IPS-15b (cell line): ENCODE results near the gene PLS1.

Experiments
- H3K27me3 ChIP-seq: one replicate; pipeline ENCODE4 v1.6.1; 2013; ENCODE audit warnings: low read length; ENCODE audit not compliant: control insufficient read depth, insufficient read depth
- H3K36me3 ChIP-seq: one replicate; pipeline ENCODE4 v1.6.1; 2013; ENCODE audit warnings: low read length; ENCODE audit not compliant: control insufficient read depth, insufficient read depth
- H3K4me1 ChIP-seq: one replicate; pipeline ENCODE4 v1.6.1; 2013; ENCODE audit warnings: mild to moderate bottlenecking, low read length; ENCODE audit not compliant: control insufficient read depth, insufficient read depth
- H3K4me3 ChIP-seq: one replicate; pipeline ENCODE4 v1.5.1; 2013; ENCODE audit warnings: low read depth, low read length
- H3K9ac ChIP-seq: one replicate; pipeline ENCODE4 v1.6.1; 2013; ENCODE audit warnings: low read depth, mild to moderate bottlenecking, low read length
- H3K9me3 ChIP-seq: one replicate; pipeline ENCODE4 v1.6.1; 2013; ENCODE audit warnings: mild to moderate bottlenecking, low read length; ENCODE audit not compliant: control insufficient read depth, insufficient read depth

PLS1 gene

GRCh38 chr3:142646020-142646785 lies 50.0 kb downstream of the PLS1 start:
- H3K9me3 ChIP-seq = no peaks in the 10 kb centered on the region
- H3K36me3 ChIP-seq = no peaks in the 10 kb centered on the region
- no peak overlapping the region for H3K9ac ChIP-seq
- no peaks in the 10 kb centered on the region for H3K27me3 ChIP-seq
- H3K4me1 ChIP-seq = peaks cover 11% of the 10 kb centered on the region
- H3K4me3 ChIP-seq = no peak overlapping the region

DNA sequence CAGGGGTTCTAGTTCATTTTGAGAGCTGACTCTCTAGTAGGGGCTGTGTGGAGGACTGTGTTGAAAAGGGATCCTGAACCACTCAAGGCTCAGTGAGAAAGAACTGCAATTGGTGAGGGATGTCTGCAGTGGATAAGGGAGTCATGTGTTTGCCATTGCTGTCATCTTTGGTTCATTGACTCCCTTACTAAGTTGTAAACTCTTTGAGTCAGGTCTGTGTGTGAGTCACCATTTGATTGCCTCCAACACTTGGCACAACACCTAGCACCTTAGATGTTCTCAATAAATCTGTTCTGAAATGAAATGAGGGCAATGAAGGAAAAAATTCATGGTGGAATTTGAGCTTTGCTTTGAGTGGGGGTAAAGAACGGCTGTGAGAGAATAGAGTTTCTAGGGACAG lies 51.7 kb downstream of the PLS1 start:
- no peak overlapping the region for H3K9ac ChIP-seq
- no peaks in the 10 kb centered on the region for H3K27me3 ChIP-seq
- no peak overlapping the region for H3K4me3 ChIP-seq
- H3K4me1 ChIP-seq = peaks cover 11% of the 10 kb centered on the region
- no peaks in the 10 kb centered on the region for H3K9me3 ChIP-seq
- H3K36me3 ChIP-seq = no peaks in the 10 kb centered on the region

DNA sequence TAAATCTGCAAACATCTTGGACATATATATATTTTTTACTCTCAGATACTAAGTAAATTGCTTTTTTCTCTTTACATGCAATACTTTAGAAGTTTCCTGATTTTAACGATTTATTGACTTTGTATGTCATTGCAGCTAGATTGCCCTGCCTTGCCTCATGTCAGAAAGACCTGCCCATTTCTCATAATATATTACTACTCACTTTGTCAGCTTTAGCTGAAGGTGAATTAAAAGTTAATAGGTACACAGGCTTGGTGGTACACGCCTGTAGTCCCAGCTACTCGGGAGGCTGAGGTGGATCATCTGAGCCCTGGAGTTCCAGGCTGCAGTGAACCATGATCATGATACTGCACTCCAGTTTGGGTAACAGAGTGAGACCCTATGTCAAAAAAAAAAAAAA lies 52.8 kb downstream of the PLS1 start:
- Histone ChIP-seq H3K36me3 (no peaks in the 10 kb centered on the region), H3K9me3 (no peaks in the 10 kb centered on the region)

GRCh38 chr3:142650001-142650693 lies 54.0 kb downstream of the PLS1 start:
- no peaks in the 10 kb centered on the region for H3K36me3 ChIP-seq
- no peak overlapping the region for H3K9ac ChIP-seq
- no peaks in the 10 kb centered on the region for H3K9me3 ChIP-seq
- no peak overlapping the region for H3K4me3 ChIP-seq
- no peaks in the 10 kb centered on the region for H3K27me3 ChIP-seq
- H3K4me1 ChIP-seq = peaks cover 5% of the 10 kb centered on the region

More for the DNA sequence above, 52.8 kb downstream of the PLS1 start:
- Histone ChIP-seq H3K4me1 (peaks cover 5% of the 10 kb centered on the region), H3K27me3 (no peaks in the 10 kb centered on the region), H3K9ac (no peak overlapping the region), H3K4me3 (no peak overlapping the region)

DNA sequence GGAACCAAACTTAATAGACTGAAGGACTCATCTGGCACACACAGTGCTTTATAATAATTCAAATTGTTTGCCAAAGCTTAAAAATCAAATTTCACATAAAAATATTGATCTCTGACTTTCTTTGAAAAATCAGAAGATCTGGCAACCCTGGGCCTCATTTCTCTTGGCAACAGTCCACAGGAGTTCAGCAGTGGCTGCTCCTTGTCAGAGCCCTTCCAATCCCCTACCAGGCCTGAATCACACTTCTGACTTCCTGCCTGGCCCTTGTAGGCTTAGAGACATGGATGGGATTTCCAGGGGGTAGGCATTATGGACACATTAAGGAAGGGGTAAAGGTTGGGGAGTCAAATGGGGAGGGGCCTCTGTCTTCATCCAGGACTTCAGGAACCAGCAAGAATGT lies 55.5 kb downstream of the PLS1 start:
- Histone ChIP-seq H3K4me1 (peaks cover 2% of the 10 kb centered on the region), H3K36me3 (no peaks in the 10 kb centered on the region), H3K4me3 (no peak overlapping the region), H3K9me3 (no peaks in the 10 kb centered on the region), H3K9ac (no peak overlapping the region), H3K27me3 (no peaks in the 10 kb centered on the region)

- no peaks in the 10 kb centered on the region for H3K9me3 ChIP-seq
- no peaks in the 10 kb centered on the region for H3K27me3 ChIP-seq
- H3K4me1 ChIP-seq = peaks cover 2% of the 10 kb centered on the region
- H3K4me3 ChIP-seq = no peak overlapping the region
- no peak overlapping the region for H3K9ac ChIP-seq
- H3K36me3 ChIP-seq = no peaks in the 10 kb centered on the region
Measured at GRCh38 chr3:142652826-142653292, 56.7 kb downstream of the PLS1 start.

DNA sequence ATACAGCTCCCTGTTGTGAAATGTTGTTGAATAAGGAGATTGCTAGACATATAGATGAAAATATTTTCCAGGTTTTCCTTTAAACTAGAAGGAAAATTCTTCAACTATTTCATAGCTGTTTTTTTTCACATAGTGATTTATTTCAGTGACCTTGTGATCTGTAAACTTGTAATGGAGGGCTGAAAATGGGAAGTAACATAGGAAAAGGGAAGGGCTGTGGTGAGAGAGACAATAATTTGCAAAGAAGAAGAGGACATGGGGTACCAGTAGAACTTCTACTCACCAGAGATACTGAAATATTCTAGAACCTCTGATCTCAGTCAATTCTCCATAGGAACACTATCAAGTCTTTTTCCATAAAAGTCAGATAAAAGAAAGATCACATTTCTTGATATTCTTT lies 60.4 kb downstream of the PLS1 start:
- peaks cover 2% of the 10 kb centered on the region for H3K4me1 ChIP-seq
- no peaks in the 10 kb centered on the region for H3K9me3 ChIP-seq
- no peak overlapping the region for H3K4me3 ChIP-seq
- H3K36me3 ChIP-seq = no peaks in the 10 kb centered on the region
- H3K27me3 ChIP-seq = no peaks in the 10 kb centered on the region
- no peak overlapping the region for H3K9ac ChIP-seq

GRCh38 chr3:142657033-142657432 lies 60.8 kb downstream of the PLS1 start:
- no peaks in the 10 kb centered on the region for H3K36me3 ChIP-seq

GRCh38 chr3:142660383-142660782 lies 64.2 kb downstream of the PLS1 start:
- Histone ChIP-seq H3K27me3 (no peaks in the 10 kb centered on the region), H3K4me1 (peaks cover 10% of the 10 kb centered on the region), H3K9me3 (no peaks in the 10 kb centered on the region), H3K4me3 (no peak overlapping the region), H3K9ac (no peak overlapping the region), H3K36me3 (no peaks in the 10 kb centered on the region)

More at GRCh38 chr3:142657033-142657432, 60.8 kb downstream of the PLS1 start:
- Histone ChIP-seq H3K4me3 (no peak overlapping the region), H3K9ac (no peak overlapping the region), H3K9me3 (no peaks in the 10 kb centered on the region), H3K27me3 (no peaks in the 10 kb centered on the region), H3K4me1 (peaks cover 2% of the 10 kb centered on the region)

DNA sequence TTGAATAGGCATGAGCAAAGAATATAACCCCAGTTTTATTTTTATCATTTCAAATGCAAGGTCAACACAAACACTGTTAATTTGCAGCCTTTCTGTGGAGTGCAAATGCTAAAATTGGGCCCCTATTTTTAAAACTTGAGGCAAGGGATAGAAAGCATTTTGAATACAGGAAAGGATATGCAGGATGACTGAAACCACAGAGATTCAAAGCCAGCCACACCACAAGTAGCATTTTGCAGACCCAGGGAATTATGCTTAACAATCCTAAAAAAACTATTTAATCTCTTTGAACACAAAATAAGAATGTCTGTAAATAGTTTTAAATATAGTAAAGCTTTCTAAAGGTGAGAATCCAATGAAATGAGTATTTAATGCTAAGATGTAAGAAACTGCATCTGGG lies 64.7 kb downstream of the PLS1 start:
- Histone ChIP-seq H3K36me3 (no peaks in the 10 kb centered on the region), H3K27me3 (no peaks in the 10 kb centered on the region), H3K9ac (no peak overlapping the region), H3K4me3 (no peak overlapping the region), H3K4me1 (peaks cover 10% of the 10 kb centered on the region), H3K9me3 (no peaks in the 10 kb centered on the region)

- H3K27me3 ChIP-seq = no peaks in the 10 kb centered on the region
- H3K36me3 ChIP-seq = no peaks in the 10 kb centered on the region
- no peaks in the 10 kb centered on the region for H3K9me3 ChIP-seq
- no peak overlapping the region for H3K9ac ChIP-seq
- no peak overlapping the region for H3K4me3 ChIP-seq
- peaks cover 10% of the 10 kb centered on the region for H3K4me1 ChIP-seq
Measured at GRCh38 chr3:142663865-142664264, 67.7 kb downstream of the PLS1 start.

DNA sequence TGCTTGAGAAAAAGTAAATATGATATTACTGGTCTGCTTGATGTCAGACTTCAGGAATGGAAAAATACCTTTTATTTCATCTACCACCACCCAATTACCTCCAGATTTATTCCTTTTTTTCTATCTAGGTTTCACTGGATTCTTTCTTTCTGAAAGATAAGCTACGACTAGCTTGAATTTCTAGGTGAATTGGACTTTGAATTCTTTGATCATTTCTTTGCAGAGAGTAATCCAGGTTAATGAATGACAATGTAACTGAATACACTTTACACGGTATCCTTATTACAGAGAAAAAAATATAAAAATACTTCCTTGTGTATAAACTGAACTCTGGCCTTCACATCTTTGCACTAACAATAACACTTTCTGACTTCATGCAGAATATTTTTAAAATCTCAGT lies 68.1 kb downstream of the PLS1 start:
- H3K4me1 ChIP-seq = peaks cover 10% of the 10 kb centered on the region
- H3K9ac ChIP-seq = no peak overlapping the region
- H3K4me3 ChIP-seq = no peak overlapping the region
- no peaks in the 10 kb centered on the region for H3K27me3 ChIP-seq
- no peaks in the 10 kb centered on the region for H3K36me3 ChIP-seq
- H3K9me3 ChIP-seq = no peaks in the 10 kb centered on the region
